Measurements from ENCODE around the gene KLK12. TPM values are rescaled to one million over a fixed set of nuclear protein-coding genes. Genes with fewer than 3 reads are reported as not detected.

Gene KLK12
- total RNA-seq, 4 donors from 2014 or later: not detected

DNA sequence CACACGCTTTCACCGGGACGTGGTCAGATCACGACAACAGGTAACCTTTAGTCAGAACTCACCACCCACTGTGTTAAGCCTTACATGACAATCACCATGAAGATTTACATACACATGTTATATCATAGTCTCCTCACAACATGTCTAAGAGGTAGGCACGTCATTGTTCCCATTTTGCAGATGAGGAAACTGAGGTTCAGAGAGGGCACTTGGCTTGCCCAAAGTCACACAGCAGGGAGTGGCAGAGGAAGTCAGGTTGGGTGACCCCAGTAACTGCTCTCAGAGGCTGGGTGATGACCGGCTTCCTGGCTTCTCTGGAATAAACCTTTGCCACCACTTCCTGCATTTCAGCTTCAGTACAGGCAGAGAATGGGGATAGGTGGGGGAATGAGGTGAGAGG, 20.6 kb downstream of the KLK12 start:
- intact Hi-C loops (cut with DNase I): no loop called here
- DNase-seq: no peak
- Histone ChIP-seq H3K36me3 (no peaks in the 10 kb centered on the region), H3K27me3 (peaks cover 26% of the 10 kb centered on the region), H3K4me3 (replicated peaks in 1 of 3) (no peak overlapping the region), H3K9me3 (no peaks in the 10 kb centered on the region), H3K27ac (no peak overlapping the region), H3K4me1 (peaks cover 5 to 15% of the 10 kb centered on the region in 2 donors)
- TF ChIP-seq POLR2A (IDR thresholded peaks at IDR 0.05): no peak
- TF ChIP-seq, protein P1, sequence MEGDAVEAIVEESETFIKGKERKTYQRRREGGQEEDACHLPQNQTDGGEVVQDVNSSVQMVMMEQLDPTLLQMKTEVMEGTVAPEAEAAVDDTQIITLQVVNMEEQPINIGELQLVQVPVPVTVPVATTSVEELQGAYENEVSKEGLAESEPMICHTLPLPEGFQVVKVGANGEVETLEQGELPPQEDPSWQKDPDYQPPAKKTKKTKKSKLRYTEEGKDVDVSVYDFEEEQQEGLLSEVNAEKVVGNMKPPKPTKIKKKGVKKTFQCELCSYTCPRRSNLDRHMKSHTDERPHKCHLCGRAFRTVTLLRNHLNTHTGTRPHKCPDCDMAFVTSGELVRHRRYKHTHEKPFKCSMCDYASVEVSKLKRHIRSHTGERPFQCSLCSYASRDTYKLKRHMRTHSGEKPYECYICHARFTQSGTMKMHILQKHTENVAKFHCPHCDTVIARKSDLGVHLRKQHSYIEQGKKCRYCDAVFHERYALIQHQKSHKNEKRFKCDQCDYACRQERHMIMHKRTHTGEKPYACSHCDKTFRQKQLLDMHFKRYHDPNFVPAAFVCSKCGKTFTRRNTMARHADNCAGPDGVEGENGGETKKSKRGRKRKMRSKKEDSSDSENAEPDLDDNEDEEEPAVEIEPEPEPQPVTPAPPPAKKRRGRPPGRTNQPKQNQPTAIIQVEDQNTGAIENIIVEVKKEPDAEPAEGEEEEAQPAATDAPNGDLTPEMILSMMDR (IDR thresholded peaks at IDR 0.05): no peak
- 83 to 89% methylated on average over 5 to 6 of the region's 6 CpGs for WGBS, 2 donors

DNA sequence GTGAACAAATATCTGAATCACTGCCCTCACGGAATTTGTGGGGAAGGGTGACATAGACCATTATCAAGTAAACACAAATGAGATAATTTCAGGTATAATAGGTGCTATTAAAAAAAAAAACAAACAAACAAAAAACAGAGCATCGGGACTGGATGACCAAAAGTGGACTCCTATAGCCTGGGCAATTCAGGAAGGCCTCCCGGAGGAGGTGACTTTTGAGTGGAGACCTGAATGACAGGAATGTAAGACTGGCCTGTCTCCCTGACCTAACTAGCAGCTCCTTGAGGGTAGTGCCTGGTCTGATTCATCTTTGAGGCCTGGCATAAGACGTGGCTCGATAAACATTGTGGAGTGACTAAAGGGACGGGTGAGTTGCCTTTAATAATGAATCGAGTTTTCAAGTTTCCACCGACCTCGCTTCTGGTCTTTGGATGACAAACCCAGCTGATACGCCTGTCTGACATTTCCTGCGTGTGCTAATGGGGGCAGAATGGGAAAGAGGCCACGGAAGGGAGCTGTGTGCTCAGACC, 22.1 kb downstream of the KLK12 start:
- H3K27ac ChIP-seq: no peak overlapping the region
- 72 to 75% methylated on average over 12 of the region's 12 CpGs for WGBS, 2 donors
- peaks cover 16% of the 10 kb centered on the region for H3K27me3 ChIP-seq
- TF ChIP-seq, protein P1 (IDR thresholded peaks at IDR 0.05): no peak
- no peak for TF ChIP-seq POLR2A (IDR thresholded peaks at IDR 0.05)
- intact Hi-C loops (cut with DNase I): no loop called here
- H3K4me1 ChIP-seq: peaks cover 0 to 8% of the 10 kb centered on the region in 2 donors
- H3K9me3 ChIP-seq: no peaks in the 10 kb centered on the region
- H3K36me3 ChIP-seq: no peaks in the 10 kb centered on the region
- H3K4me3 ChIP-seq (replicated peaks in 1 of 3): no peak overlapping the region
- no peak for DNase-seq

DNA sequence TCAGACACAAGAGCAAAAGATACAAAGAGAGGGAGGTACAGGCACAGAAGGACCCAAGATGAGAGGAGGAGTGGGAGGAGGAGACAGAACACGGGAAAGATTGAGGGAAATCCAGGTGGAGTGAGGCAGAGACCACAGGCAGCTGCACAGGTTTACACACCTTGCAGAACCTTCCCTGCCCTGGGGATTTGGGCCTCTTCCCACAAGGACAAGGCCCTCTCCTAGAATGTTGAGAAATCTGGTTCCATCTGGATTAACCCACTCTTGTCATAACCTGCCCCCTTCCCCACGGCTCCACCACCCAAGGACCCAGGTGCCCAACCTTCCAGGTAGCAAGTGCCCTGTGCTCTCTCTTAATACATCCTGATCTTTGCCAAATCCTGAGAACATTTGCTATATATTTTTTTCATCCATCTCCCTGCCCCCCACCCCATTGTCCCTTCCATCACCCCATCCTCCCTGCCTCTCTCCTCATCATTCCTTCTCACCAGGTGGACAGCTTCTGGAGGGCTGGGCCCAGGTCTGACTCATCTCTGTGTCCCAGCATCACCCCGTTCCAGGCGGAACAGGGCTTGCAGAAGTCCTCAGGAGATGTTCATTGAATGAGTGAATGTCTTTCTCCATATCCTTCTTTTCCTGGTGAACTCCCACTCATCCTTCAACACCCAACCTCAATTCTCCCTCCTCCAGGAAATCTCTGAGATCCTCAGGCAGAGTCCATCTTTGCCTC, 24.6 kb downstream of the KLK12 start:
- Histone ChIP-seq H3K9me3 (no peaks in the 10 kb centered on the region), H3K4me1 (no peaks in the 10 kb centered on the region), H3K27ac (no peak overlapping the region), H3K27me3 (no peaks in the 10 kb centered on the region), H3K4me3 (replicated peaks in 1 of 3) (no peak overlapping the region), H3K36me3 (no peaks in the 10 kb centered on the region)
- TF ChIP-seq POLR2A (IDR thresholded peaks at IDR 0.05): no peak
- TF ChIP-seq, protein P1 (IDR thresholded peaks at IDR 0.05): no peak
- no peak for DNase-seq
- WGBS, 2 donors: 64 to 68% methylated on average over 4 of the region's 4 CpGs
- intact Hi-C loops (cut with DNase I): no loop called here

DNA sequence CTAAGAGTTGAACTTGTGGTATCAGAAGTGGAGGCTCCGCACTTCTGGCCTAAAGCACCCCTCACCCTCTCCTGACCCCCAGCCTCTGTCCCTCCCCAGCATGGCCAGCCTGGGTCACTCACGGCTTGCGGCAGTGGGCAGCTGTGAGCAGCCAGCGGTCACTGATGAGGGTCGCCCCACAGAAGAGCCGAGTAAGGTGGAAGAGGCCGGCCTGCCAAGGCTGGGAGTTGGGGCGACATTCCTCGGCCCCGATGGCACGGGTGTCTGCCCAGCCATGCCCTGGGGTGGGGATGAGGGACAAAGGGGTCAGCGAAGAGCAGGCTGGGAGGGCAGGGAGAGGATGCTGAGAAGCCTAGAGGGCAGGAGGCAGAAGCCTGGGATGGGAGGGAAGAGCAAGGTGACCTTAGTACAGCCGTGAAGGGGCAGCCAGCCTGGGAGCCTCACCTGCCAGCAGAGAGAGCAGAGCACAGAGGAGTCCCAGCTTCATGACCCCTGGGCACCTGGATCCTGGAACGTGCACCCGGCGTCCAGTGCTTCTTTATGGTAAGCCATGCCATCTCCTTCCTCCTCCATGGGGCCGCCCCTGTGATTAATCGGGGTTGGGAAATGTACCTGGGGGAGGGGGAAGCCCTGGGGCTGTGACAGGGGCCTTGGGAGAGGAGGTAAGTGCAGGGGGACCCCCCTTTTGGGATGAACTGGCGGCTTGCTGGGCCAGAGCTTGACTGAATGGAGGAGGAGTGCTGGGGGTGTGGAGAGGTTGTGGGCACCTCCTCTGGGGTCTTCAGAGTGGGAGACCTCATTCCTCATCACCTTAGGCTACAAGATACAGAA, 25.5 kb downstream of the KLK12 start:
- TF ChIP-seq, protein P1 (IDR thresholded peaks at IDR 0.05): no peak
- TF ChIP-seq POLR2A (IDR thresholded peaks at IDR 0.05): no peak
- no peak overlapping the region for H3K4me3 ChIP-seq (replicated peaks in 1 of 3)
- H3K27me3 ChIP-seq: no peaks in the 10 kb centered on the region
- 68 to 76% methylated on average over 19 of the region's 19 CpGs for WGBS, 2 donors
- no peak overlapping the region for H3K27ac ChIP-seq
- no peaks in the 10 kb centered on the region for H3K4me1 ChIP-seq
- H3K9me3 ChIP-seq: no peaks in the 10 kb centered on the region
- DNase-seq: no peak
- intact Hi-C loops (cut with DNase I): no loop called here
- no peaks in the 10 kb centered on the region for H3K36me3 ChIP-seq

DNA sequence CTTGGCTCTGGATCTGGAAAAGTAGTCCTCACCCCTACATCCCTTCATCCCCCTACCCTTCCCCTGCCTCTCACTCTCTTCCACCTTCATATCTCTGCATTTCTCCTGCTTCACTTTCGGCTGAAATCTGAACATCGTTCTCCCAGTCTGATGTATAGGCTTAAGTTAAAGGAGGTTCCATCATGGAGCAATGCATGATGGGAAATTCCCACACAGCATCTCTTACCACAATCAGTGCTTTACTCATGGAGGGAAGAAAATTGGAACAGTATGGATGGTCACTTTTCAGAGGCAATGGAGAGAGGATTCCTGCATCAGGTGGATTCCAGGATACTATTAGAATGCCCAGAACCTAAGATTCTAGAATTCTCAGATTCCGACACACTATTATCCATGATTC, 27.3 kb downstream of the KLK12 start:
- Histone ChIP-seq H3K27ac (no peak overlapping the region), H3K9me3 (no peaks in the 10 kb centered on the region), H3K4me1 (no peaks in the 10 kb centered on the region), H3K27me3 (no peaks in the 10 kb centered on the region), H3K36me3 (no peaks in the 10 kb centered on the region), H3K4me3 (replicated peaks in 1 of 3) (no peak overlapping the region)
- intact Hi-C loops (cut with DNase I): no loop called here
- no peak for DNase-seq
- TF ChIP-seq, protein P1 (IDR thresholded peaks at IDR 0.05): no peak
- no peak for TF ChIP-seq POLR2A (IDR thresholded peaks at IDR 0.05)
- 83 to 88% methylated on average over 3 of the region's 3 CpGs for WGBS, 2 donors
